Breast epithelium (tissue), 4 donors: Measurements from ENCODE around the gene CDH8. TPM values are rescaled to one million over a fixed set of nuclear protein-coding genes. Genes with fewer than 3 reads are reported as not detected.

Source experiments
- DNase-seq, 2 donors: peaks; one replicate each; pipeline ENCODE4 v3.0.0-alpha.2; 2019; ENCODE audit warnings: low spot score in 2 of 2
- H3K27ac ChIP-seq, 2 donors: fragments of 200-600 bp; sonication (generic) in 1 of 2; one replicate each; pipeline ENCODE4 v1.5.1; 2016 to 2019; ENCODE audit warnings: mild to moderate bottlenecking in 1 of 2
- H3K27me3 ChIP-seq, 2 donors: fragments of 200-600 bp; sonication (generic) in 1 of 2; one replicate each; pipeline versions ENCODE4 v1.5.1 to v1.6.0; 2017 to 2019; ENCODE audit warnings: control low read depth in 1 of 2, mild to moderate bottlenecking in 1 of 2
- H3K36me3 ChIP-seq: fragments of 200-600 bp; one replicate; pipeline ENCODE4 v1.5.1; 2019
- H3K4me1 ChIP-seq, 2 donors: fragments of 200-600 bp; sonication (generic); one replicate each; pipeline ENCODE4 v1.5.1; 2016 to 2019; ENCODE audit warnings: control low read depth in 1 of 2
- H3K4me3 ChIP-seq, 3 donors: fragments of 200-600 bp; sonication (generic); 1 replicate in 2 of 3; 2 replicates in 1 of 3; pipeline ENCODE4 v1.5.1; 2016 to 2019; ENCODE audit warnings: mild to moderate bottlenecking in 3 of 3, moderate library complexity in 2 of 3
- H3K9me3 ChIP-seq, 2 donors: fragments of 200-600 bp; sonication (generic) in 1 of 2; one replicate each; pipeline ENCODE4 v1.5.1; 2016 to 2019; ENCODE audit warnings: control low read depth in 1 of 2
- CTCF ChIP-seq, 3 donors: fragments of 450-650 bp; IDR thresholded peaks; one replicate each; pipeline ENCODE4 v1.5.1; 2016 to 2017; ENCODE audit warnings: antibody characterized with exemption in 3 of 3, mild to moderate bottlenecking in 3 of 3, moderate library complexity in 3 of 3
- POLR2A ChIP-seq: fragments of 450-650 bp; IDR thresholded peaks from one replicate; pipeline ENCODE4 v1.6.1; 2016; ENCODE audit warnings: antibody characterized with exemption, mild to moderate bottlenecking, moderate library complexity
- POLR2AphosphoS5 ChIP-seq, 3 donors: sonication (generic); formaldehyde crosslinking; IDR thresholded peaks; one replicate each; pipeline ENCODE4 v1.6.1; 2017; ENCODE audit warnings: antibody characterized with exemption in 3 of 3
- intact Hi-C: fragments of 100-400 bp; cut with DNase I; formaldehyde crosslinking; loops from one replicate; pipeline ENCODE4 v1.15.1; 2023; ENCODE audit warnings: low total_unique reads
- total RNA-seq, 3 donors: library from RNA; depleted of rRNA; stranded (reverse); fragments of >200 nt; gene quantifications; one replicate each; pipeline ENCODE4 v1.1.0, GENCODE V29; 2016

CDH8 gene
- total RNA-seq, 3 donors from 2014 or later = under 0.01 to 0.15 TPM; not detected in 1

GRCh38 chr16:61611847-61612491, 424.3 kb downstream of the CDH8 start:
- Histone ChIP-seq H3K4me3 (no peak overlapping the region), H3K9me3 (no peaks in the 10 kb centered on the region), H3K27ac (no peak overlapping the region), H3K27me3 (no peaks in the 10 kb centered on the region), H3K36me3 (no peaks in the 10 kb centered on the region), H3K4me1 (no peaks in the 10 kb centered on the region)
- TF ChIP-seq CTCF (IDR thresholded peaks at IDR 0.05) (no peak), POLR2A (no peak), POLR2AphosphoS5 (IDR thresholded peaks at IDR 0.05) (no peak)
- intact Hi-C loops = no loop called here
- DNase-seq = no peak

GRCh38 chr16:61606581-61606980, 429.7 kb downstream of the CDH8 start:
- no peak for DNase-seq
- Histone ChIP-seq H3K36me3 (no peaks in the 10 kb centered on the region), H3K4me1 (no peaks in the 10 kb centered on the region), H3K27ac (no peak overlapping the region), H3K4me3 (no peak overlapping the region), H3K9me3 (no peaks in the 10 kb centered on the region), H3K27me3 (no peaks in the 10 kb centered on the region)
- intact Hi-C loops = no loop called here
- TF ChIP-seq POLR2A = no peak
- no peak for TF ChIP-seq POLR2AphosphoS5 (IDR thresholded peaks at IDR 0.05)
- no peak for TF ChIP-seq CTCF (IDR thresholded peaks at IDR 0.05)
